WERI-Rb-1 (cell line): Measurements from ENCODE around the gene SHROOM3.

Source experiments
- DNase-seq: peaks from one replicate; pipeline ENCODE4 v3.0.0-alpha.2; 2020
- H3K27ac ChIP-seq: fragments of 250-450 bp; sonication (Bioruptor Pico); 2 replicates; pipeline ENCODE4 v1.5.1; 2020; ENCODE audit warnings: mild to moderate bottlenecking, moderate library complexity
- H3K27me3 ChIP-seq: fragments of 250-450 bp; sonication (Bioruptor Pico); 2 replicates; pipeline ENCODE4 v1.5.1; 2021; ENCODE audit warnings: mild to moderate bottlenecking, low read depth, moderate library complexity; ENCODE audit not compliant: insufficient read depth, severe bottlenecking
- H3K36me3 ChIP-seq: fragments of 250-450 bp; sonication (Bioruptor Pico); 2 replicates; pipeline ENCODE4 v1.5.1; 2020; ENCODE audit warnings: mild to moderate bottlenecking, moderate library complexity
- H3K4me3 ChIP-seq: 2 replicates; pipeline ENCODE4 v1.5.1; 2011; ENCODE audit warnings: low read depth, mild to moderate bottlenecking, control low read depth, low read length
- H3K9me3 ChIP-seq: fragments of 250-450 bp; sonication (Bioruptor Pico); 2 replicates; pipeline ENCODE4 v1.5.1; 2021; ENCODE audit warnings: mild to moderate bottlenecking, moderate library complexity; ENCODE audit not compliant: severe bottlenecking
- TF ChIP-seq, protein P1 (sequence below): IDR thresholded peaks from 2 replicates; pipeline ENCODE4 v1.5.1; 2011; ENCODE audit warnings: low read depth, mild to moderate bottlenecking, control low read depth, inconsistent platforms, low read length

The SHROOM3 gene

DNA sequence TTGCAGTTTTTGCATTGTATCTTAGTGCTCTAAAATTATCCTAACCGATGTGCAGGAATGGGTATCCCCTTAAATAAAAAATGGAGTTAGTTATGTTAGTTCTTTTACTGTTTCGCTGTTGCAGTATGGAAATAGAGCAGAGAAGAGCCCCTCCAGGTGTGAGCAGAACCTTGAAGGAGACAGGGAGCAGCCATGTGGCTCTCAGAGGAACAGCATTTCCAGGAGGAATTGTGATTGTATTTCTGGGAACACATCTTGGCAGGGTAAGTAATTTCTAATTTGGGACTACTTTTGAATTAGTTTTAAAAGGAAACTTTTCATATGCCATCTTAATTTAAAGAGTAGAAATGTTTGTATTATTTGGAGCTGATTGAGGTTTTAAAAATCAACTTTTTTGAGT is 8.8 kb upstream of the SHROOM3 start:
- H3K27me3 ChIP-seq, result no peaks in the 10 kb centered on the region
- peaks cover 4% of the 10 kb centered on the region for H3K9me3 ChIP-seq
- DNase-seq, result no peak
- H3K27ac ChIP-seq, result no peak overlapping the region
- no peaks in the 10 kb centered on the region for H3K36me3 ChIP-seq
- TF ChIP-seq, protein P1, sequence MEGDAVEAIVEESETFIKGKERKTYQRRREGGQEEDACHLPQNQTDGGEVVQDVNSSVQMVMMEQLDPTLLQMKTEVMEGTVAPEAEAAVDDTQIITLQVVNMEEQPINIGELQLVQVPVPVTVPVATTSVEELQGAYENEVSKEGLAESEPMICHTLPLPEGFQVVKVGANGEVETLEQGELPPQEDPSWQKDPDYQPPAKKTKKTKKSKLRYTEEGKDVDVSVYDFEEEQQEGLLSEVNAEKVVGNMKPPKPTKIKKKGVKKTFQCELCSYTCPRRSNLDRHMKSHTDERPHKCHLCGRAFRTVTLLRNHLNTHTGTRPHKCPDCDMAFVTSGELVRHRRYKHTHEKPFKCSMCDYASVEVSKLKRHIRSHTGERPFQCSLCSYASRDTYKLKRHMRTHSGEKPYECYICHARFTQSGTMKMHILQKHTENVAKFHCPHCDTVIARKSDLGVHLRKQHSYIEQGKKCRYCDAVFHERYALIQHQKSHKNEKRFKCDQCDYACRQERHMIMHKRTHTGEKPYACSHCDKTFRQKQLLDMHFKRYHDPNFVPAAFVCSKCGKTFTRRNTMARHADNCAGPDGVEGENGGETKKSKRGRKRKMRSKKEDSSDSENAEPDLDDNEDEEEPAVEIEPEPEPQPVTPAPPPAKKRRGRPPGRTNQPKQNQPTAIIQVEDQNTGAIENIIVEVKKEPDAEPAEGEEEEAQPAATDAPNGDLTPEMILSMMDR, result peak; percentile 42; the same call in 1 of the 2 replicates
- no peak overlapping the region for H3K4me3 ChIP-seq

DNA sequence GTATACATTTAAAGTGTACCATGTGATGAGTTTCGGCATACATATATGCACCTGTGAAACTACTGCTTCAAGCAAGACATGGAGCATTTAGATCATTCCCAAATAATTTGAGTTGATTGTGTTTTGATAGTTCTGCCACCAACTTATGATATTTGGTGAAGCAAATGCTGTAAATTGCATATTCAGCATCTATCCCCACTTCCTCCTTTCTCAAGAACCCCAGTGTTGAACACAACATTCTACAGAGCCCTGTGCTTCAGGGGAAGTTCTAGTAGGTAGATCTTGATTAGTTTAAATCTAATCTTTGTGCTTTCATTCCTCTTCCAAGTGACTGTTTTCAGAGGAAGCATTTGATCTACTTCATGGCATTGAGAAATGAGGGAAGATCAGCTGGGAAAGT is 5.4 kb upstream of the SHROOM3 start:
- Histone ChIP-seq H3K4me3 (no peak overlapping the region), H3K9me3 (no peaks in the 10 kb centered on the region), H3K36me3 (no peaks in the 10 kb centered on the region), H3K27ac (no peak overlapping the region), H3K27me3 (no peaks in the 10 kb centered on the region)
- DNase-seq, result no peak
- TF ChIP-seq, protein P1, result no peak

DNA sequence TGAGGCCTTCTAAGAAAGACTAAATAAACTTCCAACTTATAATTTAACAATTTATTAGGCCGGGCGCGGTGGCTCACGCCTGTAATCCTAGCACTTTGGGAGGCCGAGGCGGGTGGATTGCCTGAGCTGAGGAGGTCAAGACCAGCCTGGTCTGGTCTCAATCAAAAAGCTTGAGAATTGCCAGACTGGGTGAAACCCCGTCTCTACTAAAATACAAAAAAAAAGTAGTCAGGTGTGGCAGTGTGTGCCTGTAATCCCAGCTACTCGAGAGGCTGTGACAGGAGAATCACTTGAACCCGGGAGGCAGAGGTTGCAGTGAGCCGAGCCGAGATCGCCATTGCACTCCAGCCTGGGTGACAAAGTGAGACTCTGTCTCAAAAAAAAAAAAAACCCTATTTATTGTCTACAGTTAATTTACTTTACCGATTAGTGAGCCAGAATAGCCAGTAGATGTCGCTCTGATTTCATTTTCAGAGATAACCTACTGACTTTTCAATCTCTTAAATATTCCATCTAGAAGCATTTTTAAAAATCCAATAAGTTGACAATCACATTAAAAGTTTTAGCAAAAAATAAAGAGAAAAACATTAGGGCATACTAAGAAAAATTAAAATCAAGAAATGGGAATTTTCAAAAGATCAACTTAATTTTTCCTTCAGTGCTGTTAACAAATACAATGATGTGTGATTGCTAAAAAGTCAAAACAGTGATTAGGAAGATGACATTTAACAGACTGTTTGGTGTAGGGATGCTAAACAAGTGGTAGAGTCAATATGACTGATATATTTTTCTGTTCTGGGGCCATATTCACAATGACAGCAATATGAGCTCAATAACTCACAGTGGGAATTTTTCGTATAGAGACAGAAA is 4.3 kb upstream of the SHROOM3 start:
- DNase-seq, result no peak
- H3K36me3 ChIP-seq, result no peaks in the 10 kb centered on the region
- no peak overlapping the region for H3K4me3 ChIP-seq
- no peak overlapping the region for H3K27ac ChIP-seq
- no peaks in the 10 kb centered on the region for H3K27me3 ChIP-seq
- no peaks in the 10 kb centered on the region for H3K9me3 ChIP-seq
- TF ChIP-seq, protein P1, result peak; percentile 28; the same call in 1 of the 2 replicates

DNA sequence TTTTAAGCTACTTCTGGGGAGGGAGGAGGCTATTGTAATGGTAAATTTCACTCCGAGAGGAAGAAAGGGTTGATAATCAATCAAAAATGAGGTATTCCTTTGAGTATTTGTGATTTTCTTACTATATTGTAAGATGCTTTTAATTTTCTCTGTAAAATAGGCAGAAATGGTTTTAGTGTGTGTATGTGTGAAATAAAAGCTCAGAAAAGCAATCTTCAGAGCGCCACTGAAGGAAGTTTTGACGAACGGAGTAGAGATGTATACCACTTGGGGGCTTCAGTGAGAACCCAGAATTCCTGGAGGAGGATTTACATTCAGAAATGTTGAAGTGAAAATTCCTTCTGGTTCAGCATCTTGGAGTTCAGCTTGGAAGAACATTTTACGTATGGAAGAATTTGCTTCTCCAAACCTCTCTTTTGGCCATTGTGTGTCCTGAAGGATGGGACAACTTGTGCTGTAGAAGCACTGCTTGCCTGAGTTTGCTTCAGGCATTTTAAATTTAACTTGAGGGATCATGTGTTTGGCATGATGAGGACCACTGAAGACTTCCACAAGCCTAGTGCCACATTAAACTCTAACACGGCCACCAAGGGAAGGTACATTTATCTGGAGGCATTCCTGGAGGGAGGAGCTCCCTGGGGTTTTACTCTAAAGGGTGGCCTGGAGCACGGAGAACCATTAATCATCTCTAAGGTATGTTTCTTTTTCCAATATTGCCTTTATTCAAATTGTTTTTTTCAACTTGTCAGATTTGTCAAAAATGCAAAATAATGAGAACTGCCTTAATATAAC is 695 bp downstream of the SHROOM3 start:
- no peak overlapping the region for H3K27ac ChIP-seq
- TF ChIP-seq, protein P1, result no peak
- DNase-seq, result no peak
- H3K9me3 ChIP-seq, result peaks cover 14% of the 10 kb centered on the region
- H3K36me3 ChIP-seq, result no peaks in the 10 kb centered on the region
- no peaks in the 10 kb centered on the region for H3K27me3 ChIP-seq
- H3K4me3 ChIP-seq, result no peak overlapping the region

DNA sequence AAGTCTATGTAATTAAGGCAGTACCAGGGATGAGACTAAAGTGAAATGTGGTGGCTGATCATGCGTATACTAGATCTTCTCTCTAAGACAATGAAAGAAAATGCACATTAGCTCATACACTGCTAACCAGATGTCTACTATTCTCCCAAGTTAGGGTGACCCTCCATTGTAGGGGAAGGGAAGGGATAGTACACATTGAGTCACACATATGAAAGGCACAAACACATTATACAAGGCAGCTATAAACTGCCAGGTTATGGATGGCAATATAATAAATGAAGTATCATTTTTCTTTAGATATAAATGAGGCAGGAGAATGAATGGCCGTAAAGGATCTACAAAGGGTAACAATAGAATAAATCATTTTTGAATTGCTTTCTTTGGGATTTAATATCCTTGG is 4.5 kb downstream of the SHROOM3 start:
- H3K27ac ChIP-seq, result no peak overlapping the region
- TF ChIP-seq, protein P1, result no peak
- H3K27me3 ChIP-seq, result no peaks in the 10 kb centered on the region
- H3K36me3 ChIP-seq, result no peaks in the 10 kb centered on the region
- peaks cover 14% of the 10 kb centered on the region for H3K9me3 ChIP-seq
- no peak overlapping the region for H3K4me3 ChIP-seq
- DNase-seq, result no peak
